Kidney epithelial cell (primary cell): ENCODE measurements around the gene ACKR2. TPM values are rescaled to one million over a fixed set of nuclear protein-coding genes. Genes with fewer than 3 reads are reported as not detected.

Experiments
- DNase-seq: peaks from one replicate; pipeline ENCODE4 v3.0.0-alpha.2; 2010; ENCODE audit warnings: low read depth
- H3K27me3 ChIP-seq: 2 replicates; pipeline ENCODE4 v1.6.0; 2011; ENCODE audit warnings: low read length; ENCODE audit not compliant: control insufficient read depth, insufficient read depth
- H3K36me3 ChIP-seq: 2 replicates; pipeline ENCODE4 v1.5.1; 2011; ENCODE audit warnings: low read length; ENCODE audit not compliant: control insufficient read depth, insufficient read depth
- H3K4me3 ChIP-seq: 2 replicates; pipeline ENCODE4 v1.5.1; 2011; ENCODE audit warnings: low read depth, mild to moderate bottlenecking, control low read depth, low read length
- total RNA-seq: library from RNA; depleted of rRNA; stranded (reverse); fragments of >200 nt; gene quantifications from 2 replicates; pipeline ENCODE4 v1.2.3, GENCODE V29; 2015
- TF ChIP-seq, protein P1 (sequence below): IDR thresholded peaks from 2 replicates; pipeline ENCODE4 v1.5.1; 2011; ENCODE audit warnings: mild to moderate bottlenecking, moderate library complexity, low read length, control low read depth, inconsistent platforms; ENCODE audit not compliant: insufficient read depth, poor library complexity, severe bottlenecking

The ACKR2 gene
- total RNA-seq, 1 donor from 2014 or later, result 6.2 TPM

DNA sequence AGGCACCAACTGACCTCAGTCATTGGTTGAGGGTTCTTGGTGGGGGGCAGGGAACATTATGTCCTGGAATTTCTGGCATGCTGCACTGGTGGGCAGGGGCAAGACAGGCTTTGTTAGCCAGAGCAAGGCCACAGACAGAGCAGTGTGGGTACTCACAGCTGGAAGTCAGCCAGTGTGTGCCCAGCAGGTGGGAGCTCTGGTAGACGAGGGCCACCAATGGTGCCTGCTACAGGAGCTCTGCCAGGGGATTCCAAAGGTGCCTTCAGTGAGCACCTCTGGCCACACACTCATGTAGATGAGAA lies 35.1 kb downstream of the ACKR2 start:
- TF ChIP-seq, protein P1, sequence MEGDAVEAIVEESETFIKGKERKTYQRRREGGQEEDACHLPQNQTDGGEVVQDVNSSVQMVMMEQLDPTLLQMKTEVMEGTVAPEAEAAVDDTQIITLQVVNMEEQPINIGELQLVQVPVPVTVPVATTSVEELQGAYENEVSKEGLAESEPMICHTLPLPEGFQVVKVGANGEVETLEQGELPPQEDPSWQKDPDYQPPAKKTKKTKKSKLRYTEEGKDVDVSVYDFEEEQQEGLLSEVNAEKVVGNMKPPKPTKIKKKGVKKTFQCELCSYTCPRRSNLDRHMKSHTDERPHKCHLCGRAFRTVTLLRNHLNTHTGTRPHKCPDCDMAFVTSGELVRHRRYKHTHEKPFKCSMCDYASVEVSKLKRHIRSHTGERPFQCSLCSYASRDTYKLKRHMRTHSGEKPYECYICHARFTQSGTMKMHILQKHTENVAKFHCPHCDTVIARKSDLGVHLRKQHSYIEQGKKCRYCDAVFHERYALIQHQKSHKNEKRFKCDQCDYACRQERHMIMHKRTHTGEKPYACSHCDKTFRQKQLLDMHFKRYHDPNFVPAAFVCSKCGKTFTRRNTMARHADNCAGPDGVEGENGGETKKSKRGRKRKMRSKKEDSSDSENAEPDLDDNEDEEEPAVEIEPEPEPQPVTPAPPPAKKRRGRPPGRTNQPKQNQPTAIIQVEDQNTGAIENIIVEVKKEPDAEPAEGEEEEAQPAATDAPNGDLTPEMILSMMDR, result no peak
- DNase-seq, result no peak
- Histone ChIP-seq H3K36me3 (no peaks in the 10 kb centered on the region), H3K27me3 (no peaks in the 10 kb centered on the region), H3K4me3 (no peak overlapping the region)

DNA sequence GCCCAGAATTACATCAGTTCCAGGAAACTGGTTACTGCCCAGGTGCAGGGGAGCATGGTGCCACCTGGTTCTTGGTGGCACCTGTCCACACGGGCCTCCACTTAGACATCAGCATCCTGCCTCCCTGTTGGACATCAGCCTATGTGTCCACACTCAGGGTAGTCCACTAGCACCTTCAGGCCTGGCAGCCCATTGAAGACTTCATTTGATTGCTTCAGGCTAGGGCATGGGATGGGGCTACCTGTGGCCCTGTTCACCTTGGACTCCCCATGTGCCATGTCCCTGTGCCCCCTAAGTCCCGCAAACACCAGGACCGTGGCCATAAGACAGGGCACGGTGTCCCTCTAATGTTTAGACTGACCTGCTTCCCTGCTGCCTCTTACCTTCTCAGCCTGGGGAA lies 35.6 kb downstream of the ACKR2 start:
- DNase-seq, result no peak
- TF ChIP-seq, protein P1, result no peak
- Histone ChIP-seq H3K4me3 (no peak overlapping the region), H3K27me3 (no peaks in the 10 kb centered on the region), H3K36me3 (no peaks in the 10 kb centered on the region)

DNA sequence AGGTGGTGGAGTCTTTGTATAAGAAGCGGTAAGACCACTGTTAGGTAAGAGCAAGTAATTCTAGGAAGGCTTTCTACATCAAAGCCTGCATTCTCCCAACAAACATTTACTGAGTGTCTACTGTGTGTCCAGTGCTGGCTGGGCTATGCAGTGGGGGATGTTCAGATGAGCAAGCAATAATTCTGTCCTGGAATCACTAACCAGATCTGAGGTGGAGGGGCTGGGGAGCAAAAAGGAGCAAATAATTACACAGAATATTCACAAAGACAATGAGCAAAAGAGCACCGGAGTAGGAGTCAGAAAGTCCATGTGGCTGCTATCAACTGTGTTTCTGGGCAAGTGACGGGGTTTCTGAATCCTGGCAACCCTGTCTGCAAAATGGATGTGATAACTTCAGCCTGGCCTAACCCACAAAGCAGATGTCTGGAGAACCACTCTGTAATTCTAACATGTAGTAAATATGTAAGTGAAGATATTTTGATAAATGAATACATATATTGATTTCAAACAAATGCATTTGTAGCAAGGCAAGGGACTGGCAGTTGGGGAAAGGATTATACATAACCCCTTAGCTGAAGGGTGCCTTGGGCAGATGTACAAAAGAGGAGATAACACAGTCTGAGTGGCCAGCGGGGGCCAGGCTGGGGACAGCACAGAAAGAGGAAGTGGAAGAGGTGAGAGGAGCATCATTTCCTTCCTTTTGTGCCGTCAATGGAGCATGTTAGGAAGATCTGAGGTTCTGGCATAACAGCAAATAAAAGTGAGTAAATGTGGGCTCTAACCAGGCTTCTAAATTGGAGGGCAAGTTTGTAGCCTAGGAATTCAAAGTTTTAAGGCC lies 37.7 kb downstream of the ACKR2 start:
- no peak overlapping the region for H3K4me3 ChIP-seq

DNA sequence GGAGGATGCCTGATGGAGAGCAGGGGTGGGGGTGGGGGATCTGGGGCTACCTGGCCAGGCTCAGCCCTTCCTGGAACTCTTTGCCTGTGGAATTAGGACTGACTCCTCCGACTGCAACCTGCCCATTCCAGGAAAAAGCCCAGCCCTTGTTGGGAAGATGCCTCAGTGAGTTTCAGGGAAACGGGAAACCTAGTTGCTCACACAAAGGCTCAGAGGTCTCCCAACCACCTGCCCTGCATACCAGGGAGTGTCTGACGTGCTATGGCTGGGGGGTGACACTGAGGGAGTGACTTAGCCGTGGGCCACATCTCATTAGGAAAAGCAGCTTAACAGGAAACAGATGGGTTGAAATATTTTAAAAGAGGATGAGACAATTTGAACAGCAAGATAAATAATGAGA lies 38.5 kb downstream of the ACKR2 start:
- H3K36me3 ChIP-seq, result no peaks in the 10 kb centered on the region
- no peaks in the 10 kb centered on the region for H3K27me3 ChIP-seq
- TF ChIP-seq, protein P1, result no peak
- no peak for DNase-seq
- H3K4me3 ChIP-seq, result no peak overlapping the region

More for the DNA sequence above, 37.7 kb downstream of the ACKR2 start:
- H3K36me3 ChIP-seq, result no peaks in the 10 kb centered on the region
- TF ChIP-seq, protein P1, result no peak
- no peaks in the 10 kb centered on the region for H3K27me3 ChIP-seq
- no peak for DNase-seq

DNA sequence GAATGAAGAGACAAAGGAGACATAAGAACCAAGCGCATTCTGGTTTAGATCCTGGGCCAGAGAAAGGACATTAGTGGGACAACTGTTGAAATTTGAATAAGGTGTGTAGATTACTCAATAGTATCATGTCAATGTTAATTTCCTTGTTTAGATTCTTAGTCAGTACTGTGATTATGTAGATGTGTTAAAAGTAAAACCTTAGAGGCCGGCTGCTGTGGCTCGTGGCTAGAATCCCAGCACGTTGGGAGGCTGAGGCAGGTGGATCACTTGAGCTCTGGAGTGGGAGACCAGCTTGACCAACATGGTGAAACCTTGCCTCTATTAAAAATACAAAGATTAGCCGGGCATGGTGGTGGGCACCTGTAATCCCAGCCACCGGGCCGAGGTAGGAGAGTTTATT lies 39.8 kb downstream of the ACKR2 start:
- no peak for DNase-seq
- peaks cover 2% of the 10 kb centered on the region for H3K27me3 ChIP-seq
- H3K36me3 ChIP-seq, result no peaks in the 10 kb centered on the region
- no peak overlapping the region for H3K4me3 ChIP-seq
- TF ChIP-seq, protein P1, result no peak

DNA sequence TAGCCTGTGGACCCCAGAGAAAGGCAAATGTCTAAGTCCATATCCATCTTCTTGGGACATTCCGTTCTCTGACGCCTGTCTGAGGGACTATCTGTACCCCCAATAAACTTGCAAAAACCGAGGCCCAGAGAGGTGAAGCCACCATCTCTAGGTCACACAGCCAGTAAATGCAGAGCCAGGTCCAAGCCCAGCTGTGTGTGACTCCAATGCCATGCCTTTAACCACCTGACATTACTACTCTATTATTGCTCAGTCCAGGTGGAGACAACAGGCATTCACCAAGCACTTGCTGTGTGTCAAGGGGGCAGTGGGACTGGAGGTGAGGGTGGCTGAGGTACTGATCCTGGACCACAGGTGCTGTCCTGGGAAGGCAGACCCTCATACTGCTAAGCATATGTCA lies 41.0 kb downstream of the ACKR2 start:
- Histone ChIP-seq H3K36me3 (no peaks in the 10 kb centered on the region), H3K4me3 (no peak overlapping the region), H3K27me3 (peaks cover 2% of the 10 kb centered on the region)
- DNase-seq, result no peak
- TF ChIP-seq, protein P1, result no peak
